GM12878 (cell line): Measurements from ENCODE around the gene EFCAB11. TPM values are rescaled to one million over a fixed set of nuclear protein-coding genes. Genes with fewer than 3 reads are reported as not detected.

Experiments
- ATAC-seq: fragments of 200-7000 bp; cut with Tn5 transposase; 3 replicates; pipeline ENCODE4 v1.9.1; 2020; ENCODE audit warnings: mild to moderate bottlenecking, moderate library complexity
- BruUV-seq: library from RNA; stranded (reverse); fragments of 400-500 nt; replicated peaks from 2 replicates; lab custom pipeline; 2021; lab: Mats Ljungman, UMichigan
- CTCF ChIA-PET: fragments of 300-600 bp; sonication (Branson Sonifier 250); formaldehyde crosslinking; extraction: SDS; loops from one replicate; lab custom pipeline; 2021; ENCODE audit warnings: inconsistent platforms; lab: Yijun Ruan, JAX
- POLR2A ChIA-PET: fragments of 350-600 bp; formaldehyde crosslinking; extraction: SDS; loops from one replicate; lab custom pipeline; 2021; ENCODE audit warnings: inconsistent platforms; lab: Charles Lee
- RAD21 ChIA-PET: fragments of 300-600 bp; sonication (Branson Sonifier 250); formaldehyde crosslinking; loops from one replicate; lab custom pipeline; 2023; ENCODE audit warnings: antibody characterized with exemption; ENCODE audit not compliant: unreplicated experiment; lab: Charles Lee
- SMC1A ChIA-PET: fragments of 300-600 bp; sonication (Branson Sonifier 250); formaldehyde crosslinking; loops from one replicate; lab custom pipeline; 2023; ENCODE audit not compliant: unreplicated experiment, uncharacterized antibody; lab: Charles Lee
- DNase-seq: peaks from one replicate; pipeline ENCODE4 v3.0.0-alpha.2; 2011; ENCODE audit warnings: low read depth, low spot score
- FAIRE-seq: peaks from 3 replicates; lab custom pipeline; 2011; peaks lifted over from hg19 to GRCh38; lab: Jason Lieb, UNC
- H2AFZ ChIP-seq: 2 replicates; pipeline ENCODE4 v1.6.0; 2011; ENCODE audit warnings: low read depth, low read length, control low read depth; ENCODE audit not compliant: control insufficient read depth
- H3K27ac ChIP-seq: 2 replicates; pipeline ENCODE4 v1.5.1; 2011; ENCODE audit warnings: control low read depth; ENCODE audit not compliant: control insufficient read depth, insufficient read depth
- H3K27me3 ChIP-seq, 2 experiments: replicated peaks in 1 of 2; 2 replicates each; pipeline versions ENCODE4 v1.6.0 to v1.6.1; 2011; ENCODE audit warnings: low read length in 1 of 2; ENCODE audit not compliant: control insufficient read depth in 2 of 2, insufficient read depth in 2 of 2
- H3K36me3 ChIP-seq, 2 experiments: 2 replicates each; pipeline ENCODE4 v1.5.1; 2011; ENCODE audit warnings: low read length in 1 of 2; ENCODE audit not compliant: control insufficient read depth in 2 of 2, insufficient read depth in 2 of 2
- H3K4me1 ChIP-seq: 2 replicates; pipeline ENCODE4 v1.6.1; 2011; ENCODE audit warnings: mild to moderate bottlenecking, low read length, moderate library complexity, mixed read lengths; ENCODE audit not compliant: control insufficient read depth, insufficient read depth
- H3K4me2 ChIP-seq: 2 replicates; pipeline ENCODE4 v1.6.0; 2011; ENCODE audit warnings: control low read depth; ENCODE audit not compliant: control insufficient read depth, insufficient read depth
- H3K4me3 ChIP-seq: fragments of 200-600 bp; sonication (generic); 2 replicates; pipeline ENCODE4 v1.5.1; 2016
- H3K79me2 ChIP-seq: 2 replicates; pipeline ENCODE4 v1.6.0; 2011; ENCODE audit warnings: low read length; ENCODE audit not compliant: control insufficient read depth, insufficient read depth
- H3K9ac ChIP-seq: 2 replicates; pipeline ENCODE4 v1.8.0; 2011; ENCODE audit warnings: low read length, control low read depth, mixed read lengths; ENCODE audit not compliant: control insufficient read depth, insufficient read depth
- H3K9me3 ChIP-seq: replicated peaks from 3 replicates; pipeline ENCODE4 v1.5.1; 2011; ENCODE audit warnings: mild to moderate bottlenecking, low read length; ENCODE audit not compliant: control insufficient read depth, insufficient read depth
- H4K20me1 ChIP-seq: 2 replicates; pipeline ENCODE4 v1.6.0; 2011; ENCODE audit not compliant: control insufficient read depth, insufficient read depth
- CBFB ChIP-seq: IDR thresholded peaks from 2 replicates; pipeline ENCODE4 v1.6.1; 2016; ENCODE audit warnings: antibody characterized with exemption, low read depth
- CBX3 ChIP-seq: fragments of 200-600 bp; sonication (generic); IDR thresholded peaks from 2 replicates; pipeline ENCODE4 v1.6.1; 2016; ENCODE audit warnings: low read depth, borderline replicate concordance
- CHD1 ChIP-seq: IDR thresholded peaks from 2 replicates; pipeline ENCODE4 v1.6.1; 2012; ENCODE audit warnings: low read depth, low read length, improper control_type of control experiment
- ELK1 ChIP-seq: IDR thresholded peaks from 2 replicates; pipeline ENCODE4 v1.6.1; 2012; ENCODE audit warnings: low read depth, low read length, improper control_type of control experiment
- FOXK2 ChIP-seq: fragments of 450-650 bp; IDR thresholded peaks from 2 replicates; pipeline ENCODE4 v1.6.1; 2017; ENCODE audit warnings: mild to moderate bottlenecking, moderate library complexity
- NFIC ChIP-seq: IDR thresholded peaks from 2 replicates; pipeline ENCODE4 v1.6.1; 2012; ENCODE audit warnings: low read depth, mild to moderate bottlenecking, inconsistent platforms, low read length, moderate library complexity
- NFYB ChIP-seq: IDR thresholded peaks from 2 replicates; pipeline ENCODE4 v1.6.1; 2011; ENCODE audit warnings: low read depth, mild to moderate bottlenecking, low read length, improper control_type of control experiment, moderate library complexity; ENCODE audit not compliant: insufficient read depth
- POU2F2 ChIP-seq: IDR thresholded peaks from 3 replicates; pipeline ENCODE4 v1.6.1; 2011; ENCODE audit warnings: low read depth, mild to moderate bottlenecking, low read length, borderline replicate concordance
- TCF7 ChIP-seq: IDR thresholded peaks from 2 replicates; pipeline ENCODE4 v1.6.1; 2014; ENCODE audit warnings: antibody characterized with exemption, borderline replicate concordance
- ZBTB11 ChIP-seq: fragments of 450-650 bp; formaldehyde crosslinking; IDR thresholded peaks from 2 replicates; pipeline ENCODE4 v1.5.0; 2022; ENCODE audit warnings: mild to moderate bottlenecking, missing genetic modification characterization
- ZNF622 ChIP-seq: fragments of 450-650 bp; IDR thresholded peaks from 2 replicates; pipeline ENCODE4 v1.6.1; 2017; ENCODE audit warnings: mild to moderate bottlenecking, inconsistent platforms
- ZNF687 ChIP-seq: fragments of 450-650 bp; IDR thresholded peaks from 2 replicates; pipeline ENCODE4 v1.6.1; 2017; ENCODE audit warnings: mild to moderate bottlenecking, moderate library complexity
- WGBS: methylation state at CpG from one replicate; pipeline ENCODE4 v1.1.6; 2016; ENCODE audit warnings: low lambda C conversion rate; ENCODE audit not compliant: insufficient replicate concordance, insufficient coverage; ENCODE audit errors: missing lambda C conversion rate; 5-methylcytosine and 5-hydroxymethylcytosine counted together
- in situ Hi-C: fragments of 300-500 bp; cut with MboI; formaldehyde crosslinking; loops from 9 replicates; pipeline ENCODE4 v1.14.3; 2018; ENCODE audit warnings: mixed read lengths
- intact Hi-C: fragments of 100-400 bp; cut with micrococcal nuclease; formaldehyde crosslinking; loops from one replicate; pipeline ENCODE4 v1.14.2; 2022; ENCODE audit not compliant: unreplicated experiment
- polyA plus RNA-seq, 11 experiments: library from polyadenylated mRNA; depleted of rRNA in 4 of 11; unstranded in 6 of 11; stranded (reverse) in 5 of 11; fragments of >200 nt; fragmentation: Nextera tagmentation in 4 of 11; fragmentation: Illumina TruSeq in 1 of 11; extraction: Ambion mirVana in 4 of 11; extraction: Trizol in 1 of 11; gene quantifications; 1 replicate in 1 of 11; 2 replicates in 10 of 11; pipeline versions ENCODE4 v1.2.1 to v1.2.3, GENCODE V29; 2011 to 2016; ENCODE audit warnings: inconsistent platforms in 2 of 11, missing spikeins in 2 of 11, low read depth in 1 of 11
- total RNA-seq, 4 experiments: library from RNA; depleted of rRNA in 3 of 4; stranded (reverse); fragments of >200 nt in 3 of 4; fragmentation: Illumina TruSeq in 1 of 4; extraction: Trizol in 1 of 4; gene quantifications; 2 replicates each; pipeline versions ENCODE4 v1.2.1 to v1.2.3, GENCODE V29; 2013 to 2021
- TF ChIP-seq, protein P1 (sequence below): fragments of 450-650 bp; IDR thresholded peaks from 2 replicates; pipeline ENCODE4 v1.6.1; 2018; ENCODE audit warnings: mild to moderate bottlenecking, low read depth, moderate library complexity; ENCODE audit not compliant: partially characterized antibody

The EFCAB11 gene
- total and polyA plus RNA-seq, 10 of the 15 experiments (the other 5 are each of a cell fraction or from before 2014, with no cell fraction given), result 8.6 to 37.4 (median 18.0) TPM

DNA sequence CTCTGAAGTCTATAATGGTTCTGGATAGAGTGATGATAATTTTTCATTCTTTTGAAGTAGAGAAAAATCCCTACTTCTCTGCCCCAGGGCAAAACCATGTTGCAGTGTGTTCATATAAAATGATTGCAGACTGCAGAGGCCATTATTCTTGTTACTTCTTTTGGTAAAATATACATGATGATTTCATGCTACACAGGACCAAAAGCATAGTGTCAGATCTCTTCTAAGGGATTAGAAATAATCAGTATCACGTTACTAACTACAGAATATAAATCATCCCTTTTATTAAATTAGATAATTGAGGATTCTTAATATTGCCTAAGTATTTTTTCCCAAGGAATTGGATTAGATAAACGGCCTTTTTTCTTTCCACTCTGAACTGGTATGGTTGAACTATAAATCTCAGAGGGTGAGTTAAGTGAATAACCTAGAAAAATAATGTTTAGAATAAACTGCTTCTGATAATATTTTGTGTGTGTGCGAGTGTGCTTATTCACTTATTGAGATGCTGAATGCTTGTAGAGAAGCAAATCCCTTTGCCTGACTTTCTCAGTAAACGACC, 156.2 kb downstream of the EFCAB11 start:
- DNase-seq (no peak), FAIRE-seq (no peak), ATAC-seq (no peak)
- in situ Hi-C loops (no loop called here), intact Hi-C loops (no loop called here)
- H3K27ac ChIP-seq, result no peak overlapping the region
- H3K9ac ChIP-seq, result no peak overlapping the region
- no peaks in the 10 kb centered on the region for H4K20me1 ChIP-seq
- ChIA-PET POLR2A (no interaction called here), SMC1A (no interaction called here), CTCF (no interaction called here), RAD21 (no interaction called here)
- 60% methylated on average over 4 of the region's 4 CpGs for WGBS
- no peaks in the 10 kb centered on the region for H3K36me3 ChIP-seq
- no peaks in the 10 kb centered on the region for H3K9me3 ChIP-seq
- no peaks in the 10 kb centered on the region for H3K27me3 ChIP-seq
- H3K79me2 ChIP-seq, result no peaks in the 10 kb centered on the region
- H3K4me2 ChIP-seq, result no peak overlapping the region
- no peaks in the 10 kb centered on the region for H3K4me1 ChIP-seq
- H3K4me3 ChIP-seq, result no peak overlapping the region
- no peak overlapping the region for H2AFZ ChIP-seq
- BruUV-seq, result no TSS peak
- TF ChIP-seq NFYB (no peak), NFIC (no peak), POU2F2 (no peak), TCF7 (no peak), ZBTB11 (CRISPR knock-in tag) (no peak), CBFB (no peak), CBX3 (no peak), FOXK2 (no peak), CHD1 (no peak), ZNF687 (no peak), ZNF622 (no peak), ELK1 (no peak)
- TF ChIP-seq, protein P1, sequence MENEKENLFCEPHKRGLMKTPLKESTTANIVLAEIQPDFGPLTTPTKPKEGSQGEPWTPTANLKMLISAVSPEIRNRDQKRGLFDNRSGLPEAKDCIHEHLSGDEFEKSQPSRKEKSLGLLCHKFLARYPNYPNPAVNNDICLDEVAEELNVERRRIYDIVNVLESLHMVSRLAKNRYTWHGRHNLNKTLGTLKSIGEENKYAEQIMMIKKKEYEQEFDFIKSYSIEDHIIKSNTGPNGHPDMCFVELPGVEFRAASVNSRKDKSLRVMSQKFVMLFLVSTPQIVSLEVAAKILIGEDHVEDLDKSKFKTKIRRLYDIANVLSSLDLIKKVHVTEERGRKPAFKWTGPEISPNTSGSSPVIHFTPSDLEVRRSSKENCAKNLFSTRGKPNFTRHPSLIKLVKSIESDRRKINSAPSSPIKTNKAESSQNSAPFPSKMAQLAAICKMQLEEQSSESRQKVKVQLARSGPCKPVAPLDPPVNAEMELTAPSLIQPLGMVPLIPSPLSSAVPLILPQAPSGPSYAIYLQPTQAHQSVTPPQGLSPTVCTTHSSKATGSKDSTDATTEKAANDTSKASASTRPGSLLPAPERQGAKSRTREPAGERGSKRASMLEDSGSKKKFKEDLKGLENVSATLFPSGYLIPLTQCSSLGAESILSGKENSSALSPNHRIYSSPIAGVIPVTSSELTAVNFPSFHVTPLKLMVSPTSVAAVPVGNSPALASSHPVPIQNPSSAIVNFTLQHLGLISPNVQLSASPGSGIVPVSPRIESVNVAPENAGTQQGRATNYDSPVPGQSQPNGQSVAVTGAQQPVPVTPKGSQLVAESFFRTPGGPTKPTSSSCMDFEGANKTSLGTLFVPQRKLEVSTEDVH, result no peak
